NCI-H2196 treated with DMSO at 0.1 percent for 48 hours (cell line): ENCODE data around the gene TIMM17A.
"Not testable (repeated sequence)": the region's sequence is repeated elsewhere in the genome, so short reads cannot be mapped to it uniquely, and the experiment has no call there.

Experiments
- DNase-seq: peaks from one replicate; lab custom pipeline; 2025; ENCODE audit not compliant: unreplicated experiment; lab: John Stamatoyannopoulos, UW

Gene TIMM17A

GRCh38 chr1:202014060-202014459 lies 58.8 kb downstream of the TIMM17A start:
- no peak for DNase-seq

- no peak for DNase-seq
These were observed 59.8 kb downstream of the TIMM17A start for GRCh38 chr1:202014915-202015661.

- no peak for DNase-seq
These were observed 60.3 kb downstream of the TIMM17A start for GRCh38 chr1:202015662-202015937.

GRCh38 chr1:202016022-202016810 lies 60.9 kb downstream of the TIMM17A start:
- no peak for DNase-seq

- no peak for DNase-seq
These were observed 61.8 kb downstream of the TIMM17A start for GRCh38 chr1:202016811-202017748.

GRCh38 chr1:202017749-202018467 lies 62.6 kb downstream of the TIMM17A start:
- DNase-seq: peak; percentile 61

- DNase-seq: peak; percentile 87
These were observed 63.3 kb downstream of the TIMM17A start for GRCh38 chr1:202018468-202019234.

GRCh38 chr1:202019235-202019558 lies 63.9 kb downstream of the TIMM17A start:
- not testable (repeated sequence) for DNase-seq
